Measurements from ENCODE around the gene SPAG16. TPM values are rescaled to one million over a fixed set of nuclear protein-coding genes. Genes with fewer than 3 reads are reported as not detected.
A peak's percentile ranks its signal among the peaks of the same experiment; 100 is the strongest.

Gene SPAG16
- total and polyA plus RNA-seq, 2 of the 13 experiments (the other 11 are each of a cell fraction or from before 2014, with no cell fraction given), result 9.6 to 26.5 TPM

DNA sequence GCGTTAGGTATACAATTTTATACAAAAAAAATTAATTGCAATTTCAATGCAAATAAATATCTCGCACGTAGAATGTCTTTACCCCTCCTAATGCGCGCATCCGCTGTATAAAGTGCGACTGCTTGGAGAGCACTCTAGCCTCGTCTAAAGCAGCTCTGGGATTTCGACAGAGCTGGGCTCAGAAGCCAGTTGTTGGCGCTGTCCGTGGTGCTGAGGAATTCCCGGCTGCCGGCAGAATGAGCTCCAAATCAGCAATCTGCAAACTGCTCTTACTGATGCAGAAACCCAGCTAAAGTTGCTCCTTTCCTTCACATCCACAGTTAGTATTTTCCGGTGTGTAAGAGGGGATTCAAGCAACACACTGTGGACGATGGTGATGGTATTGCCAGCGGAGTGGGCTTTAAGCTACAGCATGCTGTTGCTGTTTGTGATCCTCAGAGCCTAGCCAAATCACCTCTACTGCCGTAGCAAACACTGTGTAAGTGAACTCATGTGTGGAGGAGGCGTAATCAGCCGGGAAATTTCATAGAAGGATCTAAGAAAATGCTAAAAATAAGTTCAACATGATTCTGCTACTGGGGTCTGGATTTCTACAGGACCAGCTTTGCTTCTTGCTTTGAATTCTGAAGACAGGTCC, 1126.8 kb downstream of the SPAG16 start, which contains the start of gene VWC2L (continued):
- TF ChIP-seq ZHX1 (CRISPR knock-in tag; IDR thresholded peaks at IDR 0.05; ENCODE audit: low read depth) (no peak), BRCA1 (CRISPR knock-in tag; IDR thresholded peaks at IDR 0.05) (peak; percentile 97), PLRG1 (conservative IDR thresholded peaks at IDR 0.05) (no peak), HCFC1 (IDR thresholded peaks at IDR 0.05; ENCODE audit: low read depth, low read length) (no peak), HDAC2 (CRISPR knock-in tag; IDR thresholded peaks at IDR 0.05) (peak; percentile 93), SP140L (CRISPR knock-in tag; IDR thresholded peaks at IDR 0.05; ENCODE audit: borderline replicate concordance) (peak; percentile 98; the same call in 1 of the 2 replicates), ZFP82 (CRISPR knock-in tag; IDR thresholded peaks at IDR 0.05; ENCODE audit: borderline replicate concordance) (peak; percentile 81; the same call in 1 of the 2 replicates), KLF11 (CRISPR knock-in tag; IDR thresholded peaks at IDR 0.05) (peak; percentile 98), RELA (CRISPR knock-in tag; IDR thresholded peaks at IDR 0.05) (no peak), SUZ12 (IDR thresholded peaks at IDR 0.05; ENCODE audit: low read depth, low read length) (no peak), NAIF1 (CRISPR knock-in tag; IDR thresholded peaks at IDR 0.05; ENCODE audit: borderline replicate concordance) (no peak; the same call in 1 of the 2 replicates), ZFY (CRISPR knock-in tag; IDR thresholded peaks at IDR 0.05) (peak; percentile 54), ZBTB38 (CRISPR knock-in tag; IDR thresholded peaks at IDR 0.05) (no peak; the same call in 1 of the 2 replicates), ELF3 (CRISPR knock-in tag; IDR thresholded peaks at IDR 0.05) (peak; percentile 87), HOXA3 (CRISPR knock-in tag; IDR thresholded peaks at IDR 0.05) (peak; percentile 75), CCDC6 (CRISPR knock-in tag; IDR thresholded peaks at IDR 0.05) (peak; percentile 95), ZFYVE20 (CRISPR knock-in tag; IDR thresholded peaks at IDR 0.05; ENCODE audit: borderline replicate concordance, low read depth) (peak; percentile 91; the same call in 1 of the 2 replicates), ZNF841 (CRISPR knock-in tag; IDR thresholded peaks at IDR 0.05; ENCODE audit: borderline replicate concordance) (no peak), POLR2AphosphoS5 (IDR thresholded peaks at IDR 0.05; ENCODE audit: low read depth, low read length) (no peak), ZNF225 (CRISPR knock-in tag; IDR thresholded peaks at IDR 0.05) (peak; percentile 80; the same call in 1 of the 2 replicates), ZNF883 (CRISPR knock-in tag; IDR thresholded peaks at IDR 0.05; ENCODE audit: not compliant biosample characterization) (peak; percentile 68), NFATC3 (CRISPR knock-in tag; IDR thresholded peaks at IDR 0.05) (0 out of 2 replicates have a peak, but pooled peaks have one; percentile 28), ZNF569 (CRISPR knock-in tag; IDR thresholded peaks at IDR 0.05; ENCODE audit: borderline replicate concordance) (no peak), ZNF18 (CRISPR knock-in tag; IDR thresholded peaks at IDR 0.05; ENCODE audit: insufficient replicate concordance) (peak; percentile 82), RAD21 (CRISPR knock-in tag; IDR thresholded peaks at IDR 0.05) (no peak), ZNF558 (CRISPR knock-in tag; IDR thresholded peaks at IDR 0.05; ENCODE audit: borderline replicate concordance) (peak; percentile 61; the same call in 1 of the 2 replicates), ZNF296 (CRISPR knock-in tag; conservative IDR thresholded peaks at IDR 0.05) (peak; percentile 76; the same call in 1 of the 2 replicates)
- TF ChIP-seq, protein P1, sequence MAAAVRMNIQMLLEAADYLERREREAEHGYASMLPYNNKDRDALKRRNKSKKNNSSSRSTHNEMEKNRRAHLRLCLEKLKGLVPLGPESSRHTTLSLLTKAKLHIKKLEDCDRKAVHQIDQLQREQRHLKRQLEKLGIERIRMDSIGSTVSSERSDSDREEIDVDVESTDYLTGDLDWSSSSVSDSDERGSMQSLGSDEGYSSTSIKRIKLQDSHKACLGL (CRISPR knock-in tag; IDR thresholded peaks at IDR 0.05), result peak; percentile 77; the same call in 1 of the 2 replicates
